Upper lobe of left lung (tissue), 4 donors: ENCODE data around the gene SAAL1.

ENCODE experiments used
- POLR2A ChIP-seq, 4 donors: fragments of 450-650 bp; IDR thresholded peaks; one replicate each; pipeline ENCODE4 v1.5.1; 2016 to 2017; ENCODE audit warnings: antibody characterized with exemption in 4 of 4, mild to moderate bottlenecking in 2 of 4
- TF ChIP-seq, protein P1 (sequence below), 6 experiments: fragments of 450-650 bp in 4 of 6; fragments of 200-600 bp in 2 of 6; sonication (generic) in 2 of 6; IDR thresholded peaks; one replicate each; pipeline ENCODE4 v1.5.1; 2016 to 2019; ENCODE audit warnings: antibody characterized with exemption in 6 of 6

DNA sequence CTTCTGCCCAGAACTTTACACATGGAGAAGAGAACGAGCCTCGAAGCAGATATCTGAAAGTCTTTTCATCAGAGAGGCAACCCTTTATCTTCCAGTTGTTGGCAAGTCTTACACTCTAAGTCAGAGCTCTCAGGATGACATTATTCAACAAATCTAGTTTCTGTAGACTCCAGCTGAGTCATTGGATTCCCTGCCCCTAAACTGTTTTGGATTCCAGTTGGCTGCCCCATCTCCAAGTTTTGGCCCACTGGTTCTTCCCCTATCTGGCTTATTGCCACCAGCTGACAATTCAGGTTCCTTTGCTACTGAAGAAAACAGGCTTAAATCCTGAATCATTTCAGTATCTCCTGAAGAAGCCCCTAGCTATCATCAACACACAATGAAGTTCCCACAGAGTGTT lies 14.2 kb downstream of the SAAL1 start:
- TF ChIP-seq POLR2A (IDR thresholded peaks at IDR 0.05): no peak
- TF ChIP-seq, protein P1, sequence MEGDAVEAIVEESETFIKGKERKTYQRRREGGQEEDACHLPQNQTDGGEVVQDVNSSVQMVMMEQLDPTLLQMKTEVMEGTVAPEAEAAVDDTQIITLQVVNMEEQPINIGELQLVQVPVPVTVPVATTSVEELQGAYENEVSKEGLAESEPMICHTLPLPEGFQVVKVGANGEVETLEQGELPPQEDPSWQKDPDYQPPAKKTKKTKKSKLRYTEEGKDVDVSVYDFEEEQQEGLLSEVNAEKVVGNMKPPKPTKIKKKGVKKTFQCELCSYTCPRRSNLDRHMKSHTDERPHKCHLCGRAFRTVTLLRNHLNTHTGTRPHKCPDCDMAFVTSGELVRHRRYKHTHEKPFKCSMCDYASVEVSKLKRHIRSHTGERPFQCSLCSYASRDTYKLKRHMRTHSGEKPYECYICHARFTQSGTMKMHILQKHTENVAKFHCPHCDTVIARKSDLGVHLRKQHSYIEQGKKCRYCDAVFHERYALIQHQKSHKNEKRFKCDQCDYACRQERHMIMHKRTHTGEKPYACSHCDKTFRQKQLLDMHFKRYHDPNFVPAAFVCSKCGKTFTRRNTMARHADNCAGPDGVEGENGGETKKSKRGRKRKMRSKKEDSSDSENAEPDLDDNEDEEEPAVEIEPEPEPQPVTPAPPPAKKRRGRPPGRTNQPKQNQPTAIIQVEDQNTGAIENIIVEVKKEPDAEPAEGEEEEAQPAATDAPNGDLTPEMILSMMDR (IDR thresholded peaks at IDR 0.05): no peak
